NB4 (cell line): Measurements from ENCODE around the gene NDOR1.

ENCODE experiments used
- DNase-seq: peaks from one replicate; pipeline ENCODE4 v3.0.0; 2010; ENCODE audit warnings: low read depth
- H3K4me3 ChIP-seq: one replicate; pipeline ENCODE4 v1.5.1; 2011; ENCODE audit warnings: mild to moderate bottlenecking, low read depth, low read length, moderate library complexity
- MAX ChIP-seq: IDR thresholded peaks from 2 replicates; pipeline ENCODE4 v1.6.1; 2011; ENCODE audit warnings: low read depth, low read length
- MYC ChIP-seq: IDR thresholded peaks from 2 replicates; pipeline ENCODE4 v1.6.1; 2011; ENCODE audit warnings: low read depth, low read length
- POLR2A ChIP-seq: IDR thresholded peaks from 2 replicates; pipeline ENCODE4 v1.6.1; 2011; ENCODE audit warnings: mild to moderate bottlenecking; ENCODE audit not compliant: insufficient read length; ENCODE audit errors: extremely low read depth
- TF ChIP-seq, protein P1 (sequence below): IDR thresholded peaks from one replicate; pipeline ENCODE4 v1.5.1; 2012; ENCODE audit warnings: low read depth, low read length

NDOR1 gene

DNA sequence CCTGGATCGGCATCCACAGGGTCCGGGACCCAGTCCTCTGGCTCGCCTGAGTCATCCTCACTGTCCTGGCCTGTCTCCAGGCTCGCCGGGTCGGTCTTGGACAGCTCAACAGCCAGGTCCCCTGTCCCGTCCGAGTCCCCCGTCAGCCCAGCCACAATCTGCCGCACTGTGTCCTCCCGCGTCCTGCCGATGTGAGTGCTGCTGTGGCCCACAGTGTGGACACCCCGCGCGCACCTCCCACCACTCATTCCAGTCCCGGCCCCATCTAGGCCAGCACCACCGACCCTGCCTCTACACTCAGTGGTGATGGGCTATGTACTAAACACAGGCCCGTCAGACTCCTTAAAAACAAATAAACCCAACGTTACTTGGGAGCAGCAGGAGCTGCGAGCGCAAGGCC is 23.8 kb upstream of the NDOR1 start:
- TF ChIP-seq POLR2A (no peak), MAX (no peak), MYC (no peak)
- TF ChIP-seq, protein P1, sequence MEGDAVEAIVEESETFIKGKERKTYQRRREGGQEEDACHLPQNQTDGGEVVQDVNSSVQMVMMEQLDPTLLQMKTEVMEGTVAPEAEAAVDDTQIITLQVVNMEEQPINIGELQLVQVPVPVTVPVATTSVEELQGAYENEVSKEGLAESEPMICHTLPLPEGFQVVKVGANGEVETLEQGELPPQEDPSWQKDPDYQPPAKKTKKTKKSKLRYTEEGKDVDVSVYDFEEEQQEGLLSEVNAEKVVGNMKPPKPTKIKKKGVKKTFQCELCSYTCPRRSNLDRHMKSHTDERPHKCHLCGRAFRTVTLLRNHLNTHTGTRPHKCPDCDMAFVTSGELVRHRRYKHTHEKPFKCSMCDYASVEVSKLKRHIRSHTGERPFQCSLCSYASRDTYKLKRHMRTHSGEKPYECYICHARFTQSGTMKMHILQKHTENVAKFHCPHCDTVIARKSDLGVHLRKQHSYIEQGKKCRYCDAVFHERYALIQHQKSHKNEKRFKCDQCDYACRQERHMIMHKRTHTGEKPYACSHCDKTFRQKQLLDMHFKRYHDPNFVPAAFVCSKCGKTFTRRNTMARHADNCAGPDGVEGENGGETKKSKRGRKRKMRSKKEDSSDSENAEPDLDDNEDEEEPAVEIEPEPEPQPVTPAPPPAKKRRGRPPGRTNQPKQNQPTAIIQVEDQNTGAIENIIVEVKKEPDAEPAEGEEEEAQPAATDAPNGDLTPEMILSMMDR, result no peak
- no peak overlapping the region for H3K4me3 ChIP-seq

DNA sequence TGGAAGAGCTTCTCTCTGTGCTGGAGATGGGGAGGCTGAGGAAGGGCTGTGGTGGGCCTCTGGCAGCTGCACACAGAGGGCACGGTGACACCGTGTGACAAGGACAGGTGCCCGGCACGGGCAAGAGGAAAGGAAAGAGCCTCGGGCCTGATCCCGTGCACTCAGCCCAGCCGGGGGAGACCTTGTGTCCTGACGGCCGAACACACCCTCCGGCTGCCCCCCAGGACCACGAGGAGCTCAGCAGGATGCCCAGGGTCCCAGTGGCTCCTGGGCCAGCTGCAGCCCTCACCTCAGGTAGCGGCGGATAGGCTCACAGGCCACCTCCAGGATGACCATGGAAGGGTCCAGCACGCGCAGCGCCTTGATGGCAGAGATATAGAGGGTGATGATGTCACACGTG is 22.7 kb upstream of the NDOR1 start:
- no peak overlapping the region for H3K4me3 ChIP-seq
- DNase-seq, result no peak
- TF ChIP-seq, protein P1, result no peak
- TF ChIP-seq MAX (no peak), MYC (no peak), POLR2A (no peak)

More for the DNA sequence above, 23.8 kb upstream of the NDOR1 start:
- DNase-seq, result no peak

GRCh38 chr9:137183980-137184595 is 21.4 kb upstream of the NDOR1 start:
- no peak for DNase-seq
- TF ChIP-seq POLR2A, result no peak
- no peak for TF ChIP-seq MAX
- TF ChIP-seq MYC, result no peak
- TF ChIP-seq, protein P1, result no peak
- no peak overlapping the region for H3K4me3 ChIP-seq

DNA sequence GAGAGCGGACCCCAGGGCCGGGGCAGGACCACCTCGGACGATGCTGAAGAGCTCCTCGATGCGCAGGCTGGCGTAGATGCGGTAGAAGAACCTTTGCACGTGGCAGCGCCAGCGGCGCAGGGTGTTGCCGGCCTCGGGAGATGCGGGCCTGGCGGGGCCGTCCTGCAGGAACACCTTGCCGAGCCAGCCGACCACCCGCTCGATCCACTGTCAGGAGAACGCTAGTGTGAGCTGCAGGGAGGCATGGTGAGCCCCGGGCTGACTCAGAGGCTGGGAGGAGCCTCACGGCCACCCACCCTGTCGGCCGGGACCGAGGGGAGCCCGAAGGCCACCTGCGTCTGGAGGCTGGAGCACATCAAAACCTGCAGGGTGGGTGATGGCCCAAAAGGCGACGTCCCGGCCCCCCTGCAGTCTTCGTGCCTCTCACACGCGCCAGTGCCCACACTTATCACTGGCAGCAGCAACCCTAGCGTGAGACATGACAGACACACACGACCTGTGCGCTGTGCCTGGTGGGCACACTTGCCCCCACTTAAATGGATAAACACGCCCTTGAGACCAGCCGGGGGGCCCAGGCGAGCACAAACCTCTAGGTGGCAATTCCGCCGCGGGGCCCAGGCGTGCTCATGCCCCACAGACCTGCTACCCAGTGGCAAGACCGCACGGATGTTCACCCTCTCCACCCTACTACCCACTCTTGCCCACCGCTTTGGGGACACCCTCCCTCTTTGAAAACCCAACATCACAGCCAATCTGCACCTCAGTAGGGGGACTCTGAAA is 20.4 kb upstream of the NDOR1 start:
- TF ChIP-seq, protein P1, result no peak
- TF ChIP-seq MYC (no peak), POLR2A (no peak), MAX (no peak)
- no peak overlapping the region for H3K4me3 ChIP-seq
- DNase-seq, result no peak

- no peak for DNase-seq
- no peak for TF ChIP-seq POLR2A
- no peak for TF ChIP-seq MYC
- no peak for TF ChIP-seq MAX
- TF ChIP-seq, protein P1, result no peak
- no peak overlapping the region for H3K4me3 ChIP-seq
Measured at GRCh38 chr9:137185921-137186320, 19.6 kb upstream of the NDOR1 start.
